ENCODE measurements around the gene RPAP2.
"Not testable (repeated sequence)": the region's sequence is repeated elsewhere in the genome, so short reads cannot be mapped to it uniquely, and the experiment has no call there.

RPAP2 gene

DNA sequence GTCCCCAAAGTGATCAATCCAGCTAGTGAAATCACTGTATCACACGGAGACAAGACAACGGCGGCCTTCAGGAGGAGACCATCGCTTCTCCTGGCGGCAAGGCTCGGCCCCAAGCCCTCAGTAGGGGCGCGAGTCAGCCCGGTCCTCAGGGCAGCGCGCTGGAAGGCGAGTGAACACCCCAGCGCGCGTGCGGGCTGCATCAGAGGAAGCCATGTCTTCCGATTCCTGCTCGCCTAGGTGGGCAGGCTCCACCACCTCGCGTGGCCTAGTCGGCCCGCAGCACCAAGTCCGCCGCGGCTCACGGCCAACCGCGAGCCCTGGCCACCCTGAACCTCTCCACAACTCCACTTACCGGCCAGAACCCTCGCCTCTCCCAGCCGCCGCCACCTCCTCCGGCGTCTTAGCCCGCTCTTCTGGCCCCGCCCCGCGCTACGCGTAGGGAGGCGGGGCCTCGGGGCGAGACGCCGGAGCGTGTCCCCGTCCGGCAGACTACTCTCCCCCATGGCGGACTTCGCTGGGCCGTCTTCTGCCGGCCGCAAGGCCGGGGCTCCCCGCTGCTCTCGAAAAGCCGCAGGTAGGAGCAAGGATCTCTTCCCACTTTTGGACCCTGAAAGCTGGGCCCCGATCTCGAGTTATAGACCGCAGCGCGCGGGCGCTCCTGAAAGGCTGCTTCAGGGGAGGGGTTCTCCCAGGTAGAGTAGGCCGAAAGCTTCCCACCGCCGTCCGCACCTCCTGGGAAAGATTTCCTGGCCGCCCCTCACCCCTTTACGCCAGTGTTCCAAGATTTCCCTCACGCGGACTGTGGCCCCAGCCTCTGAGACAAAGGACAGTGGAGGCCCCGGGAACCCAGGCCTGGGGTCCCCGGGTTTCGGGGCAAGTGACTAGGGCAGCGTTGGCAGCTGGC lies at the start of gene RPAP2, which contains the start of gene GLMN:
Gene RPAP2 (plus strand): TSS at position 487 of the 904 bp plus-strand sequence. CDS start 15 bp downstream, at position 502.
Gene GLMN (minus strand): TSS at position 415 of the 904 bp plus-strand sequence. CDS start 988 bp downstream, outside the sequence.
- DNase-seq: peak; percentile 88 to 95 (median 92)

DNA sequence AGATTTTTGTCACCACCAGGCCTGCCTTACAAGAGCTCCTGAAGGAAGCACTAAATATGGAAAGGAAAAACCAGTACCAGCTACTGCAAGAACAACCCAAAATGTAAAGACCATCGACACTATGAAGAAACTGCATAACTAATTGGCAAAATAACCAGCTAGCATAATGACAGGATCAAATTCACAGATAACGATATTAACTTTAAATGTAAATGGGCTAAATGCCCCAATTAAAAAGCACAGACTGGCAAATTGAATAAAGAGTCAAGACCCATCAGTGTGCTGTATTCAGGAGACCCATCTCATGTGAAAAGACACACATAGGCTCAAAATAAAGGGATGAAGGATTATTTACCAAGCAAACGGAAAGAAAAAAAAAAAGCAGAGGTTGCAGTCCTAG lies 44.1 kb upstream of the RPAP2 start:
- not testable (repeated sequence) for DNase-seq

DNA sequence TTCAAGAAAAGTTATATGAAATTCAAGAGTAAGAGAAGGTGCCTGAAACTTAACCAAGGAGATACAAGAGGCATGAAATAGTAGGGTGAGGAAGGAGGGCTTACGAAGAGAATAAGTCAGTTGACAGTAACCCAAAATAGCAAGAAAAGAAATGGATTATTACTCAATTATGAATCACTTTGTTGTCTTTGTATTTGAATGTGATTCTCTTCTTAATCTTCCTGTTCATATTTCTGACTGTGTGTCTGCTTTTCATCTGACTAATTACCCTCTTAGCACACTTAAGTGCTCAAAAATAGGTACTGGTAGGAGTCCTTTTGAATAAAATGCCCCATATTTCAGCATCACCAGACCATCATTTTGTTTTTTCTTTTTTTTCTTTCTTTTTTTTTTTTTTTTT lies 39.5 kb upstream of the RPAP2 start:
- no peak for DNase-seq

DNA sequence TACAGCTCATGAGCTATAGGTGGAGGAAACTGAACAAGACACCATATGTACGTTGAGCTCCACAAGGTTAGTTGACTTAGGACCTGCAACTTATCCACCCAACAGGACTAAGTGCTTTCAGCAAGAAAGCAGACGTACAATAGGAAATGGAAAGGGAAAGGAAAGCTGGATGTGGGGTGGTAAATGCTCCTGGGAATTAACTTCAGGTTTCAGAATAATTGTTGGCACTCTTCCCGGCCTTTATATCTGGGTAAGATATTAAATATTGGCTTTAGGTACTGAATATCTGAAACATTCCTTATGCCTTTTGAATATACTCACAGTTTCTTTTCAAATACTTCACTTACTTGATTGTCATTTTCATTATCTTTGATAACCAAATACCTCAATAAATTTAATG lies 36.3 kb upstream of the RPAP2 start:
- DNase-seq: no peak

DNA sequence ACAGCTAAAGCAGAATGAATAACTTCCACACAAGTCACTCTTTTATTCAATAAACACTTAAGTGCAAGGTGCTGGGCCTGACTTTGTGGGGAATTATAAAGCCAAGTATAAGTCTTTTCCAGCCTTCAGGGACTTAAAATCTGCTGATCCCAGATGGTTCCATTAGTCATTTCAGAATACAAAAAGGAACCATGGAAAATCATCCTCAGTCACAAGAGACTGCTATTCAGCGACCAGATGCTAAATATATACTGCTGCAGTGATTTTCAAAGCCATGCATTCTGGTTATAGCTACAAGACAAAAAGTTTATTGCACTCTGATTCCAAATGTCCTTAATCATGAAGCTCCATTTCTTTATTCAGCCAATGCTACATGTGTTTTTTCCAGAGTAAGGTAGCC lies 25.8 kb upstream of the RPAP2 start:
- DNase-seq: no peak

DNA sequence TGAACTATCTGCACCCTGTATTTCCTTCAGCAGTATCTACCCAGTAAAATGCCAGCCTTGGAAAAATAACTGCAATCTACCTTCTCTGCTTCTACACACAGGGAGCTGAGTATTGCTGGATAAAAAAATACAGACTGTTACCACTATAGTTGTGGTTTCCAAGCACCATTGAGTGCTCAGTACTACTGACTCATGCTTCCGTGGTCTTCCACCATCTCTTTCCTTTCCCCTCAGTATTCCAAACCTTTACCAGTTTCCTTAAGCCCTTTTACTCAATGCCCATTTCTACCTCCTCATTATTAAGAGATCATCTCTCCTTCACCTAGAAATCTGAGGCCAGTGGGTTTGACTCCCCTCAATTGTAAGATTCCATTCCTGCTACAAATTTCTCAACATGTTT lies 23.9 kb upstream of the RPAP2 start:
- DNase-seq: no peak

DNA sequence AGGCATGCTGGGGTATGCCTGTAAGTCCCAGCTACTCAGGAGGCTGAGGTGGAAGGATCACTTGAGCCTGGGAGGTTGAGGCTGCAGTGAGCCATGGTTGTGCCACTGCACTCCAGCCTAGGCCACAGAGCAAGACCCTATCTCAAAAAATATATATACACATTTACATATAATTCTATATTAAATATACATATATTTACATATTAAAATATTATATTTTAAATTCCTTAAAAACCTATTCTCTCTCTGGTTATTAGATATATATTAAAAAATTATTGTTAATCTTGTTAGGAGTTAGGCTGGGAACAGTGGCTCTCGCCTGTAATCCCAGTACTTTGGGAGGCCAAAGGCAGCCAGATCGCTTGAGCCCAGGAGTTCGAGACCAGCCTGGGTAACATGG lies 22.8 kb upstream of the RPAP2 start:
- DNase-seq: no peak

DNA sequence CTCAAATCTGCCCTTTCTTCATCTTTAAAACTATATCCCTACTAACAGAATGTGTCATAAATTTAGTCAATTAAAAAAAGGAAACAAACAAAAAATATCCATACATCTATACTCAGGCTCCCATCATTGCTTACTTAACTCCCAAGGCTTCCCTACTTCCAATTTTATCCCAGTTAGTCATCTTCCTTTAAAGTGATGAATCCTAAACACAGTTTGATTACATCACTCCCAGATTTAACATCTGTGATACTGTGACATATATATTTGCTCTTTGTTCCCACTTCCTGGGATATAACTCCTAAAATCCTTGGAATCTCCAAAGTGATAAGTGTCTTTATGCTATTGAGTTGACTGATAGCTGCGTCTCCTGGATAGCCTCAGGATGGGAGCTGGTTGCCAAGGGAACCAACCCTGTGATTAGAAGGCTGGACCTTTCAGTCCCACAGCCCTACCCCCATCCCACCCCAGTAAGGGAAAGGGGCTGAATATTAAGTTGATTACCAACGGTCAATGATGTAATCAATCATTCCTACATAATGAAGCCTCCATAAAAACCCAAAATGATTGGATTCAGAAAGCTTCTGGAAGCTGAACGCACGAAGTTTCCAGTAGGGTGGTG lies 21.6 kb upstream of the RPAP2 start:
- no peak for DNase-seq

DNA sequence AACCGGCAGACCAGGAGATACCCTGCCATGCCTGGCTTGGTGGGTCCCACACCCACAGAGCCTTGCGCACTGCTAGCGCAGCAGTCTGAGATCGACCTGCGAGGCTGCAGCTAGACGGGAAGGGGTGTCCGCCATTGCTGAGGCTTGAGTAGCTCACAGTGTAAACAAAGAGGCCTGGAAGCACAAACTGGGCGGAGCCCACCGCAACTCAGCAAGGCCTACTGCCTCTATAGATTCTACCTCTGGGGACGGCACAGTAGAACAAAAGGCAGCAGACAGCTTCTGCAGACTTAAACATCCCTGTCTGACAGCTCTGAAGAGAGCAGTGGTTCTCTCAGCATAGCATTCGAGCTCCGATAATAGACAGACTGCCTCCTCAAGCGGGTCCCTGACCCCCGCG lies 19.1 kb upstream of the RPAP2 start:
- not testable (repeated sequence) for DNase-seq

DNA sequence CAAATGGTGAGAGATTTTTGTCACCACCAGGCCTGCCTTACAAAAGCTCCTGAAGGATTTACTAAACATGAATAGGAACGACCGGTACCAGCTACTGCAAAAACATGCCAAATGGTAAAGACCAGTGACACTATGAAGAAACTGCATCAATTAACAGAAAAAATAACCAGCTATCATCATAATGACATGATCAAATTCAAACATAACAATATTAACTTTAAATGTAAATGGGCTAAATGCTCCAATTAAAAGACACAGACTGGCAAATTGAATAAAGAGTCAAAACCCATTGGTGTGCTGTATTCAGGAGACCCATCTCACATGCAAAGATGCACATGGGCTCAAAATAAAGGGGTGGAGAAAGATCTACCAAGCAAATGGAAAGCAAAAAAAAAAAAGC lies 17.4 kb upstream of the RPAP2 start:
- DNase-seq: not testable (repeated sequence)

DNA sequence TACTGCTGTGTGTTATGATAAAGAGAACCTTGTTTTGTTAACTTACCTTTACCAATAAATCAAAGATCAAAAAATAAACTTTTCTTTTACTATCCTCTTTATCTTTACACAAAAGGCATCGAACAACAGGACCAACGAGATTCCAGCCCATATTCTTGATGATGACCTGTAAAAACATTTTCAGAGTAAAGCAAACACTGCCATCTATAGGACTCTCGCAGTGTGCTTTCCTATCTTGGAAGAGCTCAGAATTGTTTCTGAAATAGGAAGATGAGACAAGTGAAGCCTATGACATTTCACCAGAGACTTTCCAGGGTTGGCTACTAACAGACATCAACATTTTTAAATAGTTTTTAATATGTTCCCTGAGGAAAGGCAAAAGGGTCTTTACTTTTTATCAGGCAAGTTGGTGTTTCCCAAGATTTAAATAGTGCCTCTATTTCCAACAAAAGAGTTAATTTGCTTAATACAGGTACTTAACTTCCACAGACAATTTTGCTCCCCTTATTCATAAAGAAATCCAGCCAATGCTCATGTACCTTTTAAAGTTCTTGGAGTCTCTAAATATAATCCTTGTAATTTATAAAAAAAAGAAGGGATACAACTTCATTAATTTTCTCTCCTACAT lies 7.4 kb upstream of the RPAP2 start:
- DNase-seq: peak; percentile 49 to 73 (median 66)

DNA sequence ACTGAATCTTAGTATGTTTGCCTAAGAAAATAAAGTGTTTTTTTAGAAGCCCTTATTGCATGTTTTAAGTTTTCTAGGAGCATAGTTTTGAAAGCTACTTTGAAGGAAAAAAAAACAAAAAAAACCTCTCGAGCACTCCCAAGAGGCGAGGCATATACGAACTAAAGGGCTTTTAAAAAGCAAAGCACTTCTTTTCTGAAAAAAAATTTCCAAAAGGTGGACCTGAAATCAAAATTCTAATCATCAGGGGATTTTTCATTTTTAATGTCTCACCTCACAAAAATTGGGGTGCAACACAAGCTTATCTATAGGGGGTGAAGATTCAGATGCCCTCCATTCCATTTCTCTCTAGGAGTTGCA lies 666 bp upstream of the RPAP2 start:
- DNase-seq: peak in 1 of 3 donors; percentile 7

DNA sequence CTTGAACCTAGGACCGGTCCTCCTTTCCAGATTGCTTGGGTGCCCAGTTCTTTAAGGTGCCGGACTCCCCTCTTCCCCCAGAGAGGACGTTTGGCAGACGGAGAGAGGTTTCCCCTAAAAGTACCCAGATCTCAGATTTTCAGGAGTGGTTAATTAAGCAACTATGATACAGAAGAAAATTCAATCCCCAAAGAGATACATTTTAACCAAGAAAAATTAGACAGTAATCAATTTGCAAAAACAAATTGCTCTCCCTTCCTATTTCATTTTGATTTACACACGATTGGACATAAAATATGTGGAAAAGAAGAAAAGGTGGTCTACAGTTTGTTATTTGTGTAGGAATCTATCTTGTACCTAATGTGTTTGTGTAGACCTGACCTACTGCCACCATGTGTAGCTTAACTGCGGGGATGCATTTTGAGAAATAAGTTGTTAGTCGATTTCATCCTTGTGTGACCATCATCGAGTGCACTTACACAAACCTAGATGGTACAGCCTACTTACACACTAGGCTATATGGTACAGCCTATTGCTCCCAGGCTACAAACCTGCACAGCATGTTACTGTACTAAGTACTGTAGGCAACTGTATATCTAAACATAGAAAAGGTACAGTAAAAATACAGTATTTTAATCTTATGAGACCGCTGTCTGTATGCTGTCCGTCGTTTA lies 755 bp downstream of the RPAP2 start:
- peak in 1 of 3 donors; percentile 20 for DNase-seq

DNA sequence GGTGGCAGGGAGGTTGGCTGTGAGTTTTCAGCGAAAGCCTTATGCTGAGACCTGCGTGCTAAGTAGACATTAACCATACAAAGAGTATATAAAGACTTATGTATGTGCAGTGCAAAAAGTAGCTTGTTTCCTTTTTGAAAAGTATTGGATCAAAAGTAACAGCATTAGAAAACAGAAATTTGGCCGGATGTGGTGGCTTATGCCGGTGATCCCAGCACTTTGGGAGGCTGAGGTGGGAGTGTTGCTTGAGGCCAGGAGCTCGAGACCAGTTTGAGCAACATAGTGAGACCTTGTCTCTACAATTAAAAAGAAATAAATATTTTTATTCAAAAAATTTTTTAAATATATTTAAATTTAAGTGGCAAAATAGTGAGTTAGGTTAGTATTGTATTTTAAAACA lies 2.2 kb downstream of the RPAP2 start:
- DNase-seq: no peak

DNA sequence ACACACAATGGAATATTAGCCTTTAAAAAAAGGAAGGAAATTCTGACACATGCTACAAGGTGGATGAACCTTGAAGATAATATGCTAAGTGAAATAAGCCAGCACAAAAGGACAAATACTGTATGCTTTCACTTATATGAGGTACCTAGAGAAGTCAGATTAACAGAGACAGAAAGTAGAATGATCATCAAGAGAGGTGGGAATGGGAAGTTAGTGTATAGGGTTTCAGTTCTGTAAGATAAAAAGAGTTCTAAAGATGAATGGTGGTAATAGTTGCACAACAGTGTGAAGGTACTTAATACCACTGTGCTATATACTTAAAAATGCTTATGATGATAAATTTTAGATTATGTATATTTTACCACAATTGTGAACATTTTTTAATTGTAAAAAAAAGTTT lies 7.2 kb downstream of the RPAP2 start:
- no peak for DNase-seq

DNA sequence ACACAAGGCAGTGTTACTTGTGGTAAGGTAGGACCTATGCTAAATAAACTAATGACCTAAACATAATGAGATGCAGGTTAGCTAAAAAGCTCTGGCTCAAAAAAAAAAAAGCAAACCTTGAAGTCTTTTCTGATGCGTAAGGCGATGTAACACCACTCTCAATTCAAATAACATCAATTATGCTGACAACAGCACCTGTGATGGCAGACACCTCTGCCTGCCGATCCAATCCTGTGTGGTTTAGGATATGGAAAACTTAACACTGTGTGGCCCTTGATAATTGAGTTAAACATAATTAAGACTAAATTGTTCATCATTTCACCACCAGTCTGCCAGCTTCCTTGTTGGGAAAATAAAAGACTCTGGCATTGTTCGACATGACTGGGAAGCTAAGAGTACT lies 9.1 kb downstream of the RPAP2 start:
- no peak for DNase-seq

DNA sequence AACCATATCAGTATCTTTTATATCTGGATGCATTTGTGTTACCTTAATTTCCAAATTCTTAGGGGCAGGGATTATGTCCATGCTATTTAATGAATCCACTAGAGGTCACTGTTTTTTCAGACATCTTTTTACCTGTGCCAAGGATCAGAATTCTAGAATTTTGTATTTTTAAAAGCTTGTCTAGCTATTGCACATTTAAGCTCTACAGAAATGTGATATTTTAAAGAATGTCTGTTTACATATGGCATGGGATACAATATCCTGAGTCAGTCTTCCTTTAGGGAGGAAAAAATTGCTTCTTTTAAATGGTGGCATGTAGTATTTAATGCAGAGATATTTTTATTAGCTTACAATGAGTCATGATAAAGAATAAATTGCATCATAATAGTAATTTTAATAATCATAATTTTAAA lies 11.3 kb downstream of the RPAP2 start:
- DNase-seq: peak; percentile 27 to 63 (median 59)

DNA sequence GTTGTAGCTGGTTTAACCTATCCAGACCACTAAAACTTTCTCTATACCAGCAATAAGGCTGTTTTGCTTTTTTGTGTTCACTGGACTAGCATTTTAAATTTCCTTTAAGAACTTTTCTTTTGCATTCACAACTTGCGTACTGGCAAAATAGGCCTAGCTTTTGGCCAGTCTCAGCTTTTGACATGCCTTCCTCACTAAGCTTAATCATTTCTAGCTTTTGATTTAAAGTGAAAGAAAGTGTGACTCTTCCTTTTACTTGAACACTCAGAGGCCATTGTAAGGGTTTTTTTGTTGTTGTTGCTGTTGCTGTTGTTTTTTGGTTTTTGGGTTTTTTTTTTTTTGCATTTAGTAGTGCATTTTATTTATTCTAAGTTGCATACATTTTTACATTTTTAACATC lies 15.2 kb downstream of the RPAP2 start:
- no peak for DNase-seq

DNA sequence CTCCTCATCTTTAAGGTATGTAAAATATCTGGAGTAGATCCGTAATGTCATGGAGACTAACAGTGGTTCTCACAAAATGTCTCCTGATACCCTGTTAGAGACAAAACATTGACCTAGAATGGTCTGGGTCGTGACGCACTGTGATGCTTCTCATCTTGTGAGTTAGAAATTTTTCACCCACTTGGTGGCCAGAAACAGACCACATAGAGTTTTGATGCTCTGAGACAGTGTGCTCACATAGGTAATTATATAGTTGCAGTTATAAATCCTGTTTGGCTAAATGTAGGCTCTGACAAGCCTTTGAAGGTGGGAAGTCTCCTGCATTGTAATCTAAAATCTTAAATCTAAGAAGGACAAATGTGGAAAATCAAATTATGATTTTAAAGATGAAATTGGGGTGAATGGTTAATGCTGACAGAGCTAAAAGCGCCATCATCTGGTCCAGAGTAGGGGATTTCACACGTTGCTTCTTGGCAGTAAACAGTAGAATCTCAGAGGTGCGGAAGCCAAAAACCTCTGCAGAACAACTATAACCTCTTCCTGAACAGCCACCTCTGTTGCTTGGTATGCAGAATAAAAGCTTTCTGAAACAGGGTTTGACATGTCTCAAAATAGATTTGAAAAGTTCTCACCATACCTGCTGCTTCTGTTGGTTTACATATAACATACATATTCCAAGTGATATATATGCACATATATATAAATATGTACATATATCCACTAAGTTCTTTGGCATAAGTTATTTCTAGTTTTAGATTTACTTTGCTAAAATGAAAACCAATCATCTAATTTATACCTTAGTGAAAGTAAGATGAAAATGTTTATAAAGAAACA lies 17.1 kb downstream of the RPAP2 start:
- no peak for DNase-seq

DNA sequence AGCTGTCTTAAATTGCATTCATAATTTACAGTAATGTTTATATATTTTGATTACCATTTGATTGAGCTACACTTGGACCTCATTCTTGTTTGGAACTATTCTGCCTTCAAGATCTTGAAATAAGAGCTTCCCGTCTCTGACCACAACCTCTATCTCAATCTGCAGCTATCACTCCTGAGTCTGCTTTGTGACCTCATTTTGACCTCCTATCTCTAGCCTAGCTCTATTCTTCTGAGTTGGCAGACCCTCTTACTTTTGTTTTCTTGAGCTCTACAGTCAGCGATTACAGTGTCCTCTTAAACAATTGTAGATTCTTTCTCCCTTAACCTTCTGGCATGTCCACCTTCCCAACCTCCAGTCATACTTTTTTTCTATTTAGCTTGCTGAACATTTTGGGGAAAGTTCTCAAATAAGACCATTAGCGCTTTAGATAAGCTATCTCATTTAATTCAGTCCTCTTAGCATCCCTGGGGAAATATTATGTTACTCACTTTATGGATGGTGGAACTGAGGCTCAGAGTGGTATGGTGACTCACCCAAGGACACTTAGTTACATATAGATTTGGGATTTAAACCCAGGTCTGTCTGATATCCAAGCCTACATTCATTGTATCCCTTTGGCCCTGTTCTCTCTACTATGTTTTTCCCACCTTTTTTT lies 19.1 kb downstream of the RPAP2 start:
- DNase-seq: no peak

All from suppressor macrophage treated with lipopolysaccharide for 1 hour (primary cell).